Epithelial cell of esophagus (primary cell): ENCODE measurements around the gene SNX5.

Experiments used
- DNase-seq: peaks from one replicate; pipeline ENCODE4 v3.0.0; 2010; ENCODE audit warnings: low read depth
- H3K4me3 ChIP-seq: 2 replicates; pipeline ENCODE4 v1.5.1; 2011; ENCODE audit warnings: mild to moderate bottlenecking, low read length, control low read depth
- CTCF ChIP-seq: IDR thresholded peaks from 2 replicates; pipeline ENCODE4 v1.5.1; 2011; ENCODE audit warnings: low read depth, mild to moderate bottlenecking, low read length, control low read depth, inconsistent platforms; ENCODE audit not compliant: insufficient read depth; ENCODE audit errors: missing control alignments

SNX5 gene

GRCh38 chr20:17935186-17935585, 33.4 kb downstream of the SNX5 start:
- H3K4me3 ChIP-seq = no peak overlapping the region
- TF ChIP-seq CTCF = no peak
- no peak for DNase-seq

GRCh38 chr20:17934141-17934862, 34.3 kb downstream of the SNX5 start:
- no peak for DNase-seq
- no peak for TF ChIP-seq CTCF
- H3K4me3 ChIP-seq = no peak overlapping the region

GRCh38 chr20:17933711-17934110, 34.9 kb downstream of the SNX5 start:
- H3K4me3 ChIP-seq = no peak overlapping the region
- no peak for DNase-seq
- no peak for TF ChIP-seq CTCF

GRCh38 chr20:17933121-17933520, 35.5 kb downstream of the SNX5 start:
- TF ChIP-seq CTCF = no peak
- no peak for DNase-seq
- H3K4me3 ChIP-seq = no peak overlapping the region

GRCh38 chr20:17932396-17932795, 36.2 kb downstream of the SNX5 start:
- DNase-seq = no peak
- no peak for TF ChIP-seq CTCF
- H3K4me3 ChIP-seq = no peak overlapping the region

- no peak for TF ChIP-seq CTCF
- no peak overlapping the region for H3K4me3 ChIP-seq
- no peak for DNase-seq
Observed at GRCh38 chr20:17931513-17931912, 37.1 kb downstream of the SNX5 start.
